HepG2 (cell line): ENCODE data around the gene IKBKE. TPM values are rescaled to one million over a fixed set of nuclear protein-coding genes. Genes with fewer than 3 reads are reported as not detected.

ENCODE experiments used
- ARID4A ChIP-seq: sonication (generic); formaldehyde crosslinking; IDR thresholded peaks from 2 replicates; pipeline ENCODE4 v1.5.0; 2020; ENCODE audit warnings: mild to moderate bottlenecking, missing genetic modification reagents, borderline replicate concordance
- CCAR2 ChIP-seq: fragments of 200-400 bp; formaldehyde crosslinking; optimal IDR thresholded peaks from 2 replicates; pipeline ENCODE3; 2018; ENCODE audit warnings: low read depth, mild to moderate bottlenecking, low read length, moderate library complexity
- CTCF ChIP-seq: sonication (generic); formaldehyde crosslinking; IDR thresholded peaks from 2 replicates; pipeline ENCODE4 v1.5.0; 2020; ENCODE audit warnings: mild to moderate bottlenecking, missing genetic modification reagents, moderate library complexity
- HNF4A ChIP-seq: sonication (generic); formaldehyde crosslinking; IDR thresholded peaks from 2 replicates; pipeline ENCODE4 v1.4.0; 2020; ENCODE audit warnings: missing genetic modification reagents
- NCOR1 ChIP-seq: fragments of 200-600 bp; sonication (generic); IDR thresholded peaks from 2 replicates; pipeline ENCODE4 v1.7.0; 2017; ENCODE audit warnings: antibody characterized with exemption, low read length, borderline replicate concordance
- RXRA ChIP-seq: sonication (generic); formaldehyde crosslinking; IDR thresholded peaks from 2 replicates; pipeline ENCODE4 v1.5.1; 2020; ENCODE audit warnings: missing genetic modification reagents
- SOX6 ChIP-seq, 2 experiments: fragments of 450-650 bp in 1 of 2; sonication (generic) in 1 of 2; formaldehyde crosslinking in 1 of 2; IDR thresholded peaks; 2 replicates each; pipeline versions ENCODE4 v1.4.0 to v1.6.1; 2017 to 2020; ENCODE audit warnings: antibody characterized with exemption in 1 of 2, mild to moderate bottlenecking in 1 of 2, missing genetic modification reagents in 1 of 2
- TFAP4 ChIP-seq: sonication (generic); IDR thresholded peaks from 2 replicates; pipeline ENCODE4 v1.6.1; 2016; ENCODE audit warnings: low read depth, borderline replicate concordance
- ZNF280D ChIP-seq: sonication (generic); formaldehyde crosslinking; IDR thresholded peaks from 2 replicates; pipeline ENCODE4 v1.5.1; 2020; ENCODE audit warnings: mild to moderate bottlenecking, missing genetic modification reagents
- ZNF7 ChIP-seq: IDR thresholded peaks from 2 replicates; pipeline ENCODE4 v1.6.1; 2016; ENCODE audit warnings: missing biosample characterization, missing genetic modification reagents
- polyA plus RNA-seq, 8 experiments: library from polyadenylated mRNA; depleted of rRNA in 3 of 8; stranded (reverse) in 7 of 8; unstranded in 1 of 8; fragments of >200 nt; fragmentation: Illumina TruSeq in 4 of 8; extraction: Trizol in 4 of 8; gene quantifications; 2 replicates each; pipeline versions ENCODE4 v1.2.1 to v1.2.3, GENCODE V29; 2011 to 2016; ENCODE audit warnings: low read depth in 4 of 8, missing spikeins in 1 of 8, mixed read lengths in 1 of 8; ENCODE audit not compliant: insufficient read depth in 1 of 8
- total RNA-seq, 5 experiments: library from RNA; depleted of rRNA; stranded (reverse); fragments of >200 nt; fragmentation: Illumina TruSeq; extraction: Trizol; gene quantifications; 2 replicates each; pipeline ENCODE4 v1.2.3, GENCODE V29; 2016; ENCODE audit warnings: low read depth in 1 of 5
- TF ChIP-seq, protein P1 (sequence below): sonication (generic); formaldehyde crosslinking; conservative IDR thresholded peaks from 2 replicates; pipeline ENCODE4 v1.4.0; 2020; ENCODE audit warnings: mild to moderate bottlenecking, missing genetic modification reagents, moderate library complexity
- TF ChIP-seq, protein P2 (sequence below): sonication (generic); formaldehyde crosslinking; IDR thresholded peaks from 2 replicates; pipeline ENCODE4 v1.4.0; 2020; ENCODE audit warnings: missing genetic modification reagents; ENCODE audit errors: not compliant biosample characterization

The IKBKE gene
- total and polyA plus RNA-seq, 2 of the 13 experiments (the other 11 are each of a cell fraction or from before 2014, with no cell fraction given) = 4.5 to 5.8 TPM

DNA sequence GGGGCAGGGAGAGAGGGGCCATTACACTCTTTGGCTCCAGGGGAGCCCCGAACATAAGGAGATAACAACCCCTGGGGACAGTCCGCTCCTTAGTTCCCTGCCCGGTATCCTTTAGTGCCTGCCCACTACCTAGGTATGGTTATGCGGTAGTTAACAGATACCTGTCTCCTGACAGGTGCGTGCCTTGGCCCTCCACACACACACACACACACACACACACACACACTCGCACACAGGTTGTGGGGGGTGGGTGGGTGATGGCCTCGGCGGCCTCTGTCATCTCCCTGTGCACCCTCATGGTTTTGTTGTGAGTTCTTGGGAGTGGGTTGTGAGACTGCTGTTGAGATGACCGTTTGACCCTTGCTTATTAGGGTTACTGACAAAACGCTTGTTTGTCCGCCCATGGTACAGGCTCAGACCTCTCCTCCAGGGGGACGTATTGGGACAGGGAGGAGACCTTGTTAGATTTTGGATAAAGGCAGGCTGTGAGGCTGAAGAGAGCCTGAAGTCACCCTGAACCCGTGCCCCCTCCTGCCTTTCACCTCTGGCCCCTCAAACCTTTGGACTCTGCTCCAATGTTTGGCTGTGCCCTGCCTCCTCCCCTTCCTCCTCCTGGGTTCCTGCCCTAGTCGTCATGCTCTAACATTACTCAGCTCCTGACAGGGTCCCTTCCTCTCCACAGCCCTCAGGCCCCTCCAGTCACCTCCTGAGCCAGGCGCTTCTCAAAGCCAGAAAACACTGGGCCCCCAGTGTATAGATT, 38.0 kb downstream of the IKBKE start (continued):
- TF ChIP-seq, protein P1, sequence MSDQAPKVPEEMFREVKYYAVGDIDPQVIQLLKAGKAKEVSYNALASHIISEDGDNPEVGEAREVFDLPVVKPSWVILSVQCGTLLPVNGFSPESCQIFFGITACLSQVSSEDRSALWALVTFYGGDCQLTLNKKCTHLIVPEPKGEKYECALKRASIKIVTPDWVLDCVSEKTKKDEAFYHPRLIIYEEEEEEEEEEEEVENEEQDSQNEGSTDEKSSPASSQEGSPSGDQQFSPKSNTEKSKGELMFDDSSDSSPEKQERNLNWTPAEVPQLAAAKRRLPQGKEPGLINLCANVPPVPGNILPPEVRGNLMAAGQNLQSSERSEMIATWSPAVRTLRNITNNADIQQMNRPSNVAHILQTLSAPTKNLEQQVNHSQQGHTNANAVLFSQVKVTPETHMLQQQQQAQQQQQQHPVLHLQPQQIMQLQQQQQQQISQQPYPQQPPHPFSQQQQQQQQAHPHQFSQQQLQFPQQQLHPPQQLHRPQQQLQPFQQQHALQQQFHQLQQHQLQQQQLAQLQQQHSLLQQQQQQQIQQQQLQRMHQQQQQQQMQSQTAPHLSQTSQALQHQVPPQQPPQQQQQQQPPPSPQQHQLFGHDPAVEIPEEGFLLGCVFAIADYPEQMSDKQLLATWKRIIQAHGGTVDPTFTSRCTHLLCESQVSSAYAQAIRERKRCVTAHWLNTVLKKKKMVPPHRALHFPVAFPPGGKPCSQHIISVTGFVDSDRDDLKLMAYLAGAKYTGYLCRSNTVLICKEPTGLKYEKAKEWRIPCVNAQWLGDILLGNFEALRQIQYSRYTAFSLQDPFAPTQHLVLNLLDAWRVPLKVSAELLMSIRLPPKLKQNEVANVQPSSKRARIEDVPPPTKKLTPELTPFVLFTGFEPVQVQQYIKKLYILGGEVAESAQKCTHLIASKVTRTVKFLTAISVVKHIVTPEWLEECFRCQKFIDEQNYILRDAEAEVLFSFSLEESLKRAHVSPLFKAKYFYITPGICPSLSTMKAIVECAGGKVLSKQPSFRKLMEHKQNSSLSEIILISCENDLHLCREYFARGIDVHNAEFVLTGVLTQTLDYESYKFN (CRISPR knock-in tag) = peak; percentile 59
- TF ChIP-seq CCAR2 (no peak), ARID4A (CRISPR knock-in tag) (peak; percentile 22; the same call in 1 of the 2 replicates), SOX6 (IDR thresholded peaks at IDR 0.05) (no peak), SOX6 (CRISPR knock-in tag; IDR thresholded peaks at IDR 0.05) (0 out of 2 replicates have a peak, but pooled peaks have one; percentile 12), ZNF7 (CRISPR knock-in tag) (no peak), TFAP4 (no peak), RXRA (CRISPR knock-in tag) (peak; percentile 39; the same call in 1 of the 2 replicates), CTCF (CRISPR knock-in tag) (no peak), ZNF280D (CRISPR knock-in tag) (0 out of 2 replicates have a peak, but pooled peaks have one; percentile 32), NCOR1 (peak; percentile 67; the same call in 1 of the 2 replicates), HNF4A (CRISPR knock-in tag) (peak; percentile 82)
- TF ChIP-seq, protein P2, sequence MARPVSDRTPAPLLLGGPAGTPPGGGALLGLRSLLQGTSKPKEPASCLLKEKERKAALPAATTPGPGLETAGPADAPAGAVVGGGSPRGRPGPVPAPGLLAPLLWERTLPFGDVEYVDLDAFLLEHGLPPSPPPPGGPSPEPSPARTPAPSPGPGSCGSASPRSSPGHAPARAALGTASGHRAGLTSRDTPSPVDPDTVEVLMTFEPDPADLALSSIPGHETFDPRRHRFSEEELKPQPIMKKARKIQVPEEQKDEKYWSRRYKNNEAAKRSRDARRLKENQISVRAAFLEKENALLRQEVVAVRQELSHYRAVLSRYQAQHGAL (CRISPR knock-in tag) = no peak
